ENCODE results near the gene GAPVD1. TPM values are rescaled to one million over a fixed set of nuclear protein-coding genes. Genes with fewer than 3 reads are reported as not detected.
"Not testable (repeated sequence)": the region's sequence is repeated elsewhere in the genome, so short reads cannot be mapped to it uniquely, and the experiment has no call there.

GAPVD1 gene
- total RNA-seq (2014; rRNA removed; shearing (Covaris generic); ENCODE audit: low replicate concordance): 31.2 and 50.7 TPM in 2 replicates

DNA sequence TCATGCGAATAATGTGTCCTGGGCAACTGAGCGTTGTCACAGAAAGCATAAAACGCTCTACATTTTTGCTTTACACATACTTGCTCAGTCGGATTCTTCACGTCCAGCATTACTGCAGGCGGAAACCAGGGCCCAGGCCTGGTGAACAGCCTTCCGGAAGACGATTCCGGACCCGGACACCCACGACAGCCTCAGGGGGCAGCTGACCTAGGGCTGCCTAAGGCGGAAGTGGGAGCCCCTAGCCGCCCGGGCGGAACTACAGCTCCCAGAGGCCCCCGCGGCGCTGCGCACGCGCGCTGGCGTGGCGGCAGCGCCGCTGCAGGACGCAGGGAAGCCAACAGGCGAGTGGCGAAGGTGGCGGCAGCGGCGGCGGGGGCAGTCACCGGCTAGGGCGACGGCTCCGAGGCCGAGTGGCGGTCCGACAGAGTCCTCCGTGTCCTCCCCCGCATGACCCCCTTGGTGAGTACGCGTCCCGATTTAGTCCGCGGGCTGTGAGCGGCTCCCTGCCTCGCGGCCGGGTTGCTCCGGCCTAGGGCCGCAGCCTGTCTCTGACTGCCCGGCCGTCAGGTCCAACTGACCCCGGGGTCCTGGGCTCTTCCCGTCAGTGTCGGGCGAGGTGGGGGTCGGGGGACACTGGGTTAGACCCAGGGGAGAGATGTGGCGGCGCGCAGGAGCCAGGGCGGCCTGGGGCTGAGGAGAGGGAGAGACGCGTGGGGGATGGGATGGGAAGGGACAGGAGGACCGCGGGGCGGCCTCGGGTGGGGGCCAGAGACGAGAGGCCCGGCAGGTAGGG is at the start of gene GAPVD1:
TSS of gene GAPVD1 (plus strand) at position 326 of the 793 bp plus-strand sequence. CDS start 37,096 bp downstream, outside the sequence.
- Histone ChIP-seq H3K4me1 (ENCODE audit: low read length) (peaks cover 29% of the 10 kb centered on the region), H2AFZ (ENCODE audit: low read length) (peak within 1 kb of the TSS; percentile 77), H3K4me3 (ENCODE audit: low read length) (peak within 1 kb of the TSS; percentile 96), H3K4me2 (ENCODE audit: low read depth, low read length, poor library complexity, severe bottlenecking) (peak within 1 kb of the TSS; percentile 87), H3K27me3 (ENCODE audit: low read length) (no peaks in the 10 kb centered on the region), H3K79me2 (ENCODE audit: low read length) (peaks cover 48% of the 10 kb centered on the region), H3K27ac (ENCODE audit: low read length) (peak within 1 kb of the TSS; percentile 44; the same call in 1 of the 2 replicates), H4K20me1 (ENCODE audit: insufficient read depth, low read depth, low read length) (peaks cover 12% of the 10 kb centered on the region; the same call in 1 of the 2 replicates), H3K36me3 (ENCODE audit: insufficient read depth, low read length) (0 out of 2 replicates have a peak, but pooled peaks cover 6% of the 10 kb centered on the region), H3K9me2 (replicated peaks; ENCODE audit: insufficient read depth, low read length) (no peaks in the 10 kb centered on the region), H3K9ac (ENCODE audit: low read length) (peak within 1 kb of the TSS; percentile 96), H3K9me3 (ENCODE audit: low read length) (no peaks in the 10 kb centered on the region)
- DNase-seq: peak; percentile 97

DNA sequence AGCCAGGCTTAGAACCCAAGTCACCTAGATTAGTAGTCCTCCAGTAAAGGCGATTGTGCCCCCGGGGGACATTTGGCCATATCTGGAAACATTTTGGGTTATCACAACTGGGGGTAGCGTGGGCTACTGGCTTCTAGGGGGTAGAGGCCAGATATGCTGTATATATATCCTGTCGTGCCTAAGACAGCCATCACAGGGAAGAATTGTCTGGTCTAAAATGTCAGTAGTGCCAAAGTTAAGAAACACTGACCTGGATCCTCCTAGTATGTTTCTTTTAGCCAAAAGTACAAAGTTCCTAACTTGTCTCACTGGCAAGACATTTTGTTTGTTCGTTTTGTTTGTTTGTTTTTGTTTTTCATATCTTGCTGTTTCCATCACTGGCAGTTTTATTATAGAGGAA is 47.4 kb upstream of the GAPVD1 start:
- H3K9me3 ChIP-seq (ENCODE audit: low read length): no peaks in the 10 kb centered on the region
- DNase-seq: no peak
- H3K4me1 ChIP-seq (ENCODE audit: low read length): no peaks in the 10 kb centered on the region
- H3K27ac ChIP-seq (ENCODE audit: low read length): no peak overlapping the region
- no peaks in the 10 kb centered on the region for H3K79me2 ChIP-seq (ENCODE audit: low read length)
- H3K36me3 ChIP-seq (ENCODE audit: insufficient read depth, low read length): peaks cover 18% of the 10 kb centered on the region; the same call in 1 of the 2 replicates
- no peak overlapping the region for H3K9ac ChIP-seq (ENCODE audit: low read length)
- H3K27me3 ChIP-seq (ENCODE audit: low read length): no peaks in the 10 kb centered on the region
- no peak overlapping the region for H2AFZ ChIP-seq (ENCODE audit: low read length)
- H3K4me2 ChIP-seq (ENCODE audit: low read depth, low read length, poor library complexity, severe bottlenecking): no peak overlapping the region
- H3K4me3 ChIP-seq (ENCODE audit: low read length): no peak overlapping the region
- H4K20me1 ChIP-seq (ENCODE audit: insufficient read depth, low read depth, low read length): no peaks in the 10 kb centered on the region
- no peaks in the 10 kb centered on the region for H3K9me2 ChIP-seq (replicated peaks; ENCODE audit: insufficient read depth, low read length)

- Histone ChIP-seq H2AFZ (ENCODE audit: low read length) (no peak overlapping the region), H3K27ac (ENCODE audit: low read length) (no peak overlapping the region), H3K9me3 (ENCODE audit: low read length) (no peaks in the 10 kb centered on the region), H3K4me1 (ENCODE audit: low read length) (no peaks in the 10 kb centered on the region), H3K36me3 (ENCODE audit: insufficient read depth, low read length) (peaks cover 18% of the 10 kb centered on the region), H3K9me2 (replicated peaks; ENCODE audit: insufficient read depth, low read length) (no peaks in the 10 kb centered on the region), H3K4me3 (ENCODE audit: low read length) (no peak overlapping the region), H3K27me3 (ENCODE audit: low read length) (no peaks in the 10 kb centered on the region), H3K4me2 (ENCODE audit: low read depth, low read length, poor library complexity, severe bottlenecking) (no peak overlapping the region), H3K79me2 (ENCODE audit: low read length) (no peaks in the 10 kb centered on the region), H3K9ac (ENCODE audit: low read length) (no peak overlapping the region), H4K20me1 (ENCODE audit: insufficient read depth, low read depth, low read length) (no peaks in the 10 kb centered on the region)
- DNase-seq: no peak
Observed at GRCh38 chr9:125218621-125219020, 43.0 kb upstream of the GAPVD1 start.

- H2AFZ ChIP-seq (ENCODE audit: low read length); H3K27me3 ChIP-seq (ENCODE audit: low read length); H3K4me2 ChIP-seq (ENCODE audit: low read depth, low read length, poor library complexity, severe bottlenecking); DNase-seq; H3K4me1 ChIP-seq (ENCODE audit: low read length); H3K9me2 ChIP-seq (replicated peaks; ENCODE audit: insufficient read depth, low read length); H4K20me1 ChIP-seq (ENCODE audit: insufficient read depth, low read depth, low read length); H3K79me2 ChIP-seq (ENCODE audit: low read length); H3K4me3 ChIP-seq (ENCODE audit: low read length); H3K9me3 ChIP-seq (ENCODE audit: low read length); H3K27ac ChIP-seq (ENCODE audit: low read length); H3K9ac ChIP-seq (ENCODE audit: low read length): not testable (repeated sequence)
- peaks cover 21% of the 10 kb centered on the region for H3K36me3 ChIP-seq (ENCODE audit: insufficient read depth, low read length)
Observed at GRCh38 chr9:125224858-125225257, 36.8 kb upstream of the GAPVD1 start.

- Histone ChIP-seq H3K27ac (ENCODE audit: low read length) (no peak overlapping the region), H3K9ac (ENCODE audit: low read length) (no peak overlapping the region), H3K4me2 (ENCODE audit: low read depth, low read length, poor library complexity, severe bottlenecking) (no peak overlapping the region), H3K4me3 (ENCODE audit: low read length) (no peak overlapping the region), H3K36me3 (ENCODE audit: insufficient read depth, low read length) (peaks cover 15% of the 10 kb centered on the region; the same call in 1 of the 2 replicates), H4K20me1 (ENCODE audit: insufficient read depth, low read depth, low read length) (no peaks in the 10 kb centered on the region), H2AFZ (ENCODE audit: low read length) (no peak overlapping the region), H3K9me2 (replicated peaks; ENCODE audit: insufficient read depth, low read length) (no peaks in the 10 kb centered on the region), H3K4me1 (ENCODE audit: low read length) (no peaks in the 10 kb centered on the region), H3K79me2 (ENCODE audit: low read length) (no peaks in the 10 kb centered on the region), H3K9me3 (ENCODE audit: low read length) (no peaks in the 10 kb centered on the region), H3K27me3 (ENCODE audit: low read length) (no peaks in the 10 kb centered on the region)
- DNase-seq: no peak
Observed at GRCh38 chr9:125227761-125228160, 33.9 kb upstream of the GAPVD1 start.

DNA sequence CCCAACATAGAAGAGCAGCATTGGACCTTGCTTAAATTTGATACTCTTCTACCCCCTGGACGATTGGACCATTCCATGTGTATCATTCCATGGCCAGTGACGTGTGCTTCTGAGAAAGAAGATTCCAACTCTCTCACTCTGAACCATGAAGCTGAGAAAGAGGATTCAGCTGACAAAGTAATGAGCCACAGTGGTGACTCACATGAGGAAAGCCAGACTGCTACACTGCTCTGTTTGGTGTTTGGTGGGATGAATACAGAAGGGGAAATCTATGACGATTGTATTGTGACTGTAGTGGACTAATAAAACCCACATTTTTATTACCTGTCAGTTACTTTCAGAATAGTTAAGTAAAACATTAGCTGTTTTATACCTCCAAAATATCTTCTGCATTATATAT is 27.9 kb upstream of the GAPVD1 start:
- H3K9me3 ChIP-seq (ENCODE audit: low read length): no peaks in the 10 kb centered on the region
- H3K36me3 ChIP-seq (ENCODE audit: insufficient read depth, low read length): peaks cover 38% of the 10 kb centered on the region
- no peaks in the 10 kb centered on the region for H3K27me3 ChIP-seq (ENCODE audit: low read length)
- H3K27ac ChIP-seq (ENCODE audit: low read length): no peak overlapping the region
- no peak overlapping the region for H3K4me2 ChIP-seq (ENCODE audit: low read depth, low read length, poor library complexity, severe bottlenecking)
- no peak overlapping the region for H3K4me3 ChIP-seq (ENCODE audit: low read length)
- H2AFZ ChIP-seq (ENCODE audit: low read length): no peak overlapping the region
- no peaks in the 10 kb centered on the region for H3K9me2 ChIP-seq (replicated peaks; ENCODE audit: insufficient read depth, low read length)
- DNase-seq: peak; percentile 53
- peaks cover 8% of the 10 kb centered on the region for H3K4me1 ChIP-seq (ENCODE audit: low read length)
- peaks cover 4% of the 10 kb centered on the region for H3K79me2 ChIP-seq (ENCODE audit: low read length)
- no peak overlapping the region for H3K9ac ChIP-seq (ENCODE audit: low read length)
- peaks cover 18% of the 10 kb centered on the region for H4K20me1 ChIP-seq (ENCODE audit: insufficient read depth, low read depth, low read length)

DNA sequence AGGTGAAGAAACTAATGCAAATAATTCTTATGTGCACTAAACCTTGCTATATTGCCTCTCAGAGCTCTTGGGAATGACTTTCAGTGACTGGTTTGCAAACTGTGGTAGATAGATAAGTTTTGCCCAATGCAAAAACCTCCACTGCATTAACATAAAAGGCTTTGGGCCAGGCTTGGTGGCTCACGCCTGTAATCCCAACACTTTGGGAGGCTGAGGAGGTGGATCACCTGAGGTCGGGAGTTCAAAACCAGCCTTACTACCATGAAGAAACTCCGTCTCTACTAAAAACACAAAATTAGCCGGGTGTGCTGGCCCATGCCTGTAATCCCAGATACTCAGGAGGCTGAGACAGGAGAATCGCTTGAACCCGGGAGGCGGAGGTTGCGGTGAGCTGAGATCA is 27.5 kb upstream of the GAPVD1 start:
- H4K20me1 ChIP-seq (ENCODE audit: insufficient read depth, low read depth, low read length): peaks cover 22% of the 10 kb centered on the region
- peaks cover 12% of the 10 kb centered on the region for H3K4me1 ChIP-seq (ENCODE audit: low read length)
- H3K4me3 ChIP-seq (ENCODE audit: low read length); H3K27me3 ChIP-seq (ENCODE audit: low read length); H3K79me2 ChIP-seq (ENCODE audit: low read length); H3K9me3 ChIP-seq (ENCODE audit: low read length); H2AFZ ChIP-seq (ENCODE audit: low read length); H3K9ac ChIP-seq (ENCODE audit: low read length); H3K27ac ChIP-seq (ENCODE audit: low read length); H3K4me2 ChIP-seq (ENCODE audit: low read depth, low read length, poor library complexity, severe bottlenecking); H3K9me2 ChIP-seq (replicated peaks; ENCODE audit: insufficient read depth, low read length): not testable (repeated sequence)
- H3K36me3 ChIP-seq (ENCODE audit: insufficient read depth, low read length): peaks cover 42% of the 10 kb centered on the region
- DNase-seq: peak; percentile 60

DNA sequence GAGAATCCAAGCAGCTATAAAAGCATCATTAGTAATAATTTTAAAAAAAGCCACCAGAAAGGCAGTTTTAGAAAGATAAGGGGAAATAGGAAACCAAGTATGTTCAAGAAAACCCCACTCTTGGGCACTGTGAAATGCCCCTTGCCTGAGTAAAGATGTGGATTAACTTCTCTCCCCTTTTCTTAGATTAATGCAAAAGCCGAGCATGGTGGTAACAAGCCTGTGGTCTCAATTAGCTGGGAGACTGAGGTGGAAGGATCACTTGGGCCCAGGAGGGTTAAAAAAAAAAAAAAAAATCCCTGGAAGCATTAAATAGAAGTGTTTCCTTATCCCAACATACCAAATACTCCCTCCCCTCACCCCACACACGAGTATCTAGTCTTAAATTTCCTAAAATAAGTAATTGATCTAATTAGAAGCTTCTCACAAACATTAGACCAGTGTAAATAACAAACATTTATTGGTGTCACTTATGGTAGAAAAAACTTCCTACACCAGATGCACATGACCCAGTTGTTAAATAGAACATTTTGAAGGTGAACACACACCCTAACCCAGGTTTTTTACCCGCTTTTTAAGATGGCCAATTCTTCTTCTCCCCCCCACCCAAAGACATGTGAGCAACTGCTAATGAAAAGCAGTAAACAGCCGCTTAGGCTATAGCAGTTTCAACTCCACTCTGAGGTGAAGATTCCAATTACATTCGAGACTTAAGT is 25.7 kb upstream of the GAPVD1 start:
- H3K4me3 ChIP-seq (ENCODE audit: low read length): no peak overlapping the region
- H2AFZ ChIP-seq (ENCODE audit: low read length): no peak overlapping the region
- H4K20me1 ChIP-seq (ENCODE audit: insufficient read depth, low read depth, low read length): peaks cover 36% of the 10 kb centered on the region
- H3K27ac ChIP-seq (ENCODE audit: low read length): 0 out of 2 replicates have a peak overlapping the region, but pooled peaks have one; percentile 23
- no peaks in the 10 kb centered on the region for H3K9me2 ChIP-seq (replicated peaks; ENCODE audit: insufficient read depth, low read length)
- peak; percentile 50 for DNase-seq
- H3K79me2 ChIP-seq (ENCODE audit: low read length): peaks cover 25% of the 10 kb centered on the region
- H3K9ac ChIP-seq (ENCODE audit: low read length): no peak overlapping the region
- peaks cover 24% of the 10 kb centered on the region for H3K4me1 ChIP-seq (ENCODE audit: low read length)
- H3K9me3 ChIP-seq (ENCODE audit: low read length): no peaks in the 10 kb centered on the region
- H3K36me3 ChIP-seq (ENCODE audit: insufficient read depth, low read length): peaks cover 54% of the 10 kb centered on the region
- no peaks in the 10 kb centered on the region for H3K27me3 ChIP-seq (ENCODE audit: low read length)
- H3K4me2 ChIP-seq (ENCODE audit: low read depth, low read length, poor library complexity, severe bottlenecking): peak overlapping the region; percentile 20

All from Karpas-422 (cell line).